Measurements from ENCODE around the gene DNAJB7. TPM values are rescaled to one million over a fixed set of nuclear protein-coding genes. Genes with fewer than 3 reads are reported as not detected.

DNAJB7 gene
- total and polyA plus RNA-seq, 10 of the 15 experiments (the other 5 are each of a cell fraction or from before 2014, with no cell fraction given): 0.03 to 0.70 (median 0.29) TPM; not detected in 6

DNA sequence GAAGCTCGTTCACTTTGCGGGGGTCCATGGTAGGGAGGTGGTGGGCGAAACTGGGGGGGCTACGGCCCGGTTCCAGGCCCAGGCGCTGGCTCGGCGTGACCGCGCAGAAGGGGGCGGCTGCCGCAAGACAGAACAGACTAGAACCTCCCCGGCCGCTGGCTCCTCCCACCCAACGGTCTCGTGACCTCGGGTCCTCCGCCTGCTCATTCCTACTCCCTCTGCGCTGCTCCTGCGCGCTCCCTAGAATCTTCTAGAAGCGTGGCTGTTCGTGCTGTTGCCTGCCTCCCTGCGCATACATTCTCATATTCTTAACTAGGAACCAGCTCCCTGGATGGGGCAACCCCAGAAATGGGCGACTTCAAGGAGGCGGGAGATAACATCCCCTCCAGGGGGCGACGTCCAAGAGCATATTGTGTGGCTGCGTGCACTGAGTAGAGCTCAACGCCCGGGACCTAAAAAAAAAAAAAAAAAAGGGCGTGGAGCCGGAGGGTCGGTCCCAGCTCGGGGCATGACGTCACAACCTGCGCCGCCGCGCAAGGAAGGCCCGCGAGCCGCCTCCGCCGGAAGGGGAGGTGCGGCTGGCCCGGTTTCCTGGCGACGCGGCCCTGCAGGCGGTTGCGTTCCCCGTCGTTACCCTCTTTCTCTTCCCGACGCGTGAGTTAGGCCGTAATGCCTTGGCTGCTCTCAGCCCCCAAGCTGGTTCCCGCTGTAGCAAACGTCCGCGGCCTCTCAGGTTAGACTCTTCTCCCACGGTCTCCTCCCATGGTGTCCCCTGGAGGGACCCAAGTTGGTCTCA lies 5.2 kb downstream of the DNAJB7 start, which contains the start of the genes ST13 and XPNPEP3 (continued):
- peak; percentile 70 for TF ChIP-seq ZNF687 (IDR thresholded peaks at IDR 0.05)
- TF ChIP-seq, protein P1, sequence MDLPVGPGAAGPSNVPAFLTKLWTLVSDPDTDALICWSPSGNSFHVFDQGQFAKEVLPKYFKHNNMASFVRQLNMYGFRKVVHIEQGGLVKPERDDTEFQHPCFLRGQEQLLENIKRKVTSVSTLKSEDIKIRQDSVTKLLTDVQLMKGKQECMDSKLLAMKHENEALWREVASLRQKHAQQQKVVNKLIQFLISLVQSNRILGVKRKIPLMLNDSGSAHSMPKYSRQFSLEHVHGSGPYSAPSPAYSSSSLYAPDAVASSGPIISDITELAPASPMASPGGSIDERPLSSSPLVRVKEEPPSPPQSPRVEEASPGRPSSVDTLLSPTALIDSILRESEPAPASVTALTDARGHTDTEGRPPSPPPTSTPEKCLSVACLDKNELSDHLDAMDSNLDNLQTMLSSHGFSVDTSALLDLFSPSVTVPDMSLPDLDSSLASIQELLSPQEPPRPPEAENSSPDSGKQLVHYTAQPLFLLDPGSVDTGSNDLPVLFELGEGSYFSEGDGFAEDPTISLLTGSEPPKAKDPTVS (IDR thresholded peaks at IDR 0.05; ENCODE audit: low read depth, low read length): peak; percentile 100
- TF ChIP-seq MLLT1 (IDR thresholded peaks at IDR 0.05): 0 out of 2 replicates have a peak, but pooled peaks have one; percentile 62
- TF ChIP-seq, protein P2, sequence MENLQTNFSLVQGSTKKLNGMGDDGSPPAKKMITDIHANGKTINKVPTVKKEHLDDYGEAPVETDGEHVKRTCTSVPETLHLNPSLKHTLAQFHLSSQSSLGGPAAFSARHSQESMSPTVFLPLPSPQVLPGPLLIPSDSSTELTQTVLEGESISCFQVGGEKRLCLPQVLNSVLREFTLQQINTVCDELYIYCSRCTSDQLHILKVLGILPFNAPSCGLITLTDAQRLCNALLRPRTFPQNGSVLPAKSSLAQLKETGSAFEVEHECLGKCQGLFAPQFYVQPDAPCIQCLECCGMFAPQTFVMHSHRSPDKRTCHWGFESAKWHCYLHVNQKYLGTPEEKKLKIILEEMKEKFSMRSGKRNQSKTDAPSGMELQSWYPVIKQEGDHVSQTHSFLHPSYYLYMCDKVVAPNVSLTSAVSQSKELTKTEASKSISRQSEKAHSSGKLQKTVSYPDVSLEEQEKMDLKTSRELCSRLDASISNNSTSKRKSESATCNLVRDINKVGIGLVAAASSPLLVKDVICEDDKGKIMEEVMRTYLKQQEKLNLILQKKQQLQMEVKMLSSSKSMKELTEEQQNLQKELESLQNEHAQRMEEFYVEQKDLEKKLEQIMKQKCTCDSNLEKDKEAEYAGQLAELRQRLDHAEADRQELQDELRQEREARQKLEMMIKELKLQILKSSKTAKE (IDR thresholded peaks at IDR 0.05; ENCODE audit: low read depth, poor library complexity, severe bottlenecking): peak; percentile 66
- peak; percentile 87 for TF ChIP-seq RAD51 (IDR thresholded peaks at IDR 0.05)
- 0 out of 3 replicates have a peak, but pooled peaks of 1 of the 2 experiments have one; percentile 17 for TF ChIP-seq EGR1 (IDR thresholded peaks at IDR 0.05; ENCODE audit: borderline replicate concordance in 1 of 2, low read depth in 2 of 2, low read length in 2 of 2)
- peak; percentile 89 for TF ChIP-seq GABPA (IDR thresholded peaks at IDR 0.05; ENCODE audit: low read depth)
- TF ChIP-seq ZNF207 (IDR thresholded peaks at IDR 0.05; ENCODE audit: borderline replicate concordance): peak; percentile 86; the same call in 1 of the 2 replicates
- peak; percentile 46; the same call in 1 of the 2 replicates for TF ChIP-seq SMARCA5 (IDR thresholded peaks at IDR 0.05)
- peak; percentile 57 for TF ChIP-seq BMI1 (IDR thresholded peaks at IDR 0.05; ENCODE audit: borderline replicate concordance)
- peak; percentile 65; the same call in 1 of the 2 replicates for TF ChIP-seq LARP7 (IDR thresholded peaks at IDR 0.05)
- peak; percentile 16; the same call in 1 of the 2 replicates for TF ChIP-seq RB1 (IDR thresholded peaks at IDR 0.05; ENCODE audit: borderline replicate concordance)
- TF ChIP-seq JUND (IDR thresholded peaks at IDR 0.05; ENCODE audit: low read depth, low read length): 0 out of 2 replicates have a peak, but pooled peaks have one; percentile 45
- peak; percentile 99 for TF ChIP-seq CREM (IDR thresholded peaks at IDR 0.05; ENCODE audit: low read depth)
- TF ChIP-seq, protein P3, sequence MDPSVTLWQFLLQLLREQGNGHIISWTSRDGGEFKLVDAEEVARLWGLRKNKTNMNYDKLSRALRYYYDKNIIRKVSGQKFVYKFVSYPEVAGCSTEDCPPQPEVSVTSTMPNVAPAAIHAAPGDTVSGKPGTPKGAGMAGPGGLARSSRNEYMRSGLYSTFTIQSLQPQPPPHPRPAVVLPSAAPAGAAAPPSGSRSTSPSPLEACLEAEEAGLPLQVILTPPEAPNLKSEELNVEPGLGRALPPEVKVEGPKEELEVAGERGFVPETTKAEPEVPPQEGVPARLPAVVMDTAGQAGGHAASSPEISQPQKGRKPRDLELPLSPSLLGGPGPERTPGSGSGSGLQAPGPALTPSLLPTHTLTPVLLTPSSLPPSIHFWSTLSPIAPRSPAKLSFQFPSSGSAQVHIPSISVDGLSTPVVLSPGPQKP (IDR thresholded peaks at IDR 0.05; ENCODE audit: low read depth, low read length): peak; percentile 26; the same call in 1 of the 2 replicates
- no peak for TF ChIP-seq SMAD1 (IDR thresholded peaks at IDR 0.05; ENCODE audit: low read depth, partially characterized antibody)
- 0 out of 2 replicates have a peak, but pooled peaks have one; percentile 32 for TF ChIP-seq NRF1 (conservative IDR thresholded peaks at IDR 0.05; ENCODE audit: low read depth, low read length)
- TF ChIP-seq ZNF384 (IDR thresholded peaks at IDR 0.05; ENCODE audit: borderline replicate concordance, low read depth, low read length): peak; percentile 99
